Neural progenitor cell (in vitro differentiated cells): ENCODE results near the gene IGFBP6.

Experiments used
- EZH2 ChIP-seq: fragments of 200-600 bp; sonication (generic); IDR thresholded peaks from 2 replicates; pipeline ENCODE4 v1.6.1; 2017; ENCODE audit warnings: antibody characterized with exemption, mild to moderate bottlenecking, moderate library complexity
- TF ChIP-seq, protein P1 (sequence below): fragments of 200-600 bp; sonication (generic); IDR thresholded peaks from 2 replicates; pipeline ENCODE4 v1.5.1; 2017; ENCODE audit warnings: antibody characterized with exemption, mild to moderate bottlenecking

DNA sequence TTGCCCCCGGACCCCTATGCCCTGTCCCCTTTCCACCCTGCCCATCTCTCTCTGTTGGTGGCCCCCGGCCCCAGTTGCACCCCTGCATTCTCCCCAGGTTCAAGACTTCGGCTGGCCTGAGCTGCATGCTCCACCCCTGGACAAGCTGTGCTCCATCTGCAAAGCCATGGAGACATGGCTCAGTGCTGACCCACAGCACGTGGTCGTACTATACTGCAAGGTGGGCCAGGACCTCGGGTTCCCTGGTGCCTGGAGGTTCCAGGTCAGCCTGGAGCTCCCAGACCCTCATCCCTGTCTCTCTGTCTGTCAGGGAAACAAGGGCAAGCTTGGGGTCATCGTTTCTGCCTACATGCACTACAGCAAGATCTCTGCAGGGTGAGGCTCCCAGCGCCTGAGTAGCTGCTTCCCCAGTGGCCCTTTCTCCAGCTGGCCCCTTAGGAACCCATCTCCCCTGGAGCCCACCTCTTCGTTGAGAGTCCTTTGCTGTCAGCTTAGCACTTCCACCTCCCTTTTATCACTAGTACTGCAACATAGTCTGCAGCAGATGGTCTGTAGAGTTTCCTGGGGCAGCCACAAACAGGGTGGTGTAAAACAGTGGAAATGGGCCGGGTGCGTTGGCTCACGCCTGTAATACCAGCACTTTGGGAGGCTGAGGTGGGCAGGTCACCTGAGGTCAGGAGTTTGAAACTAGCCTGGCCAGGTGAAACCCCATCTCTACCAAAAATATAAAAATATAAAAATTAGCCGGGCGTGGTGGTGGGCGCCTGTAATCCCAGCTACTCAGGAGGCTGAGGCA is 41.8 kb upstream of the IGFBP6 start:
- TF ChIP-seq, protein P1, sequence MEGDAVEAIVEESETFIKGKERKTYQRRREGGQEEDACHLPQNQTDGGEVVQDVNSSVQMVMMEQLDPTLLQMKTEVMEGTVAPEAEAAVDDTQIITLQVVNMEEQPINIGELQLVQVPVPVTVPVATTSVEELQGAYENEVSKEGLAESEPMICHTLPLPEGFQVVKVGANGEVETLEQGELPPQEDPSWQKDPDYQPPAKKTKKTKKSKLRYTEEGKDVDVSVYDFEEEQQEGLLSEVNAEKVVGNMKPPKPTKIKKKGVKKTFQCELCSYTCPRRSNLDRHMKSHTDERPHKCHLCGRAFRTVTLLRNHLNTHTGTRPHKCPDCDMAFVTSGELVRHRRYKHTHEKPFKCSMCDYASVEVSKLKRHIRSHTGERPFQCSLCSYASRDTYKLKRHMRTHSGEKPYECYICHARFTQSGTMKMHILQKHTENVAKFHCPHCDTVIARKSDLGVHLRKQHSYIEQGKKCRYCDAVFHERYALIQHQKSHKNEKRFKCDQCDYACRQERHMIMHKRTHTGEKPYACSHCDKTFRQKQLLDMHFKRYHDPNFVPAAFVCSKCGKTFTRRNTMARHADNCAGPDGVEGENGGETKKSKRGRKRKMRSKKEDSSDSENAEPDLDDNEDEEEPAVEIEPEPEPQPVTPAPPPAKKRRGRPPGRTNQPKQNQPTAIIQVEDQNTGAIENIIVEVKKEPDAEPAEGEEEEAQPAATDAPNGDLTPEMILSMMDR, result no peak
- no peak for TF ChIP-seq EZH2
